ENCODE measurements around the gene LEUTX.

LEUTX gene

GRCh38 chr19:39825093-39825463, 46.4 kb downstream of the LEUTX start:
- no peak for TF ChIP-seq FOXM1 (IDR thresholded peaks at IDR 0.05; ENCODE audit: borderline replicate concordance, low read depth)
- no peak for TF ChIP-seq EGR1 (IDR thresholded peaks at IDR 0.05)
- no peak for TF ChIP-seq TCF12 (IDR thresholded peaks at IDR 0.05; ENCODE audit: low read depth)
- TF ChIP-seq REST (IDR thresholded peaks at IDR 0.05; ENCODE audit: low read depth) = no peak
- TF ChIP-seq USF1 (IDR thresholded peaks at IDR 0.05) = no peak
- TF ChIP-seq TAF1 (IDR thresholded peaks at IDR 0.05; ENCODE audit: low read depth) = no peak
- no peak for TF ChIP-seq RAD21 (IDR thresholded peaks at IDR 0.05; ENCODE audit: low read depth)
- TF ChIP-seq CEBPB (IDR thresholded peaks at IDR 0.05) = no peak
- TF ChIP-seq NFIC (IDR thresholded peaks at IDR 0.05) = no peak
- TF ChIP-seq MAX (IDR thresholded peaks at IDR 0.05) = no peak

- no peak for TF ChIP-seq FOXM1 (IDR thresholded peaks at IDR 0.05; ENCODE audit: borderline replicate concordance, low read depth)
- no peak for TF ChIP-seq TAF1 (IDR thresholded peaks at IDR 0.05; ENCODE audit: low read depth)
- TF ChIP-seq YY1 (IDR thresholded peaks at IDR 0.05; ENCODE audit: low read depth) = no peak
- no peak for TF ChIP-seq TEAD4 (IDR thresholded peaks at IDR 0.05)
- no peak for TF ChIP-seq TCF12 (IDR thresholded peaks at IDR 0.05; ENCODE audit: low read depth)
Measured at GRCh38 chr19:39825531-39826076, 47.0 kb downstream of the LEUTX start.

GRCh38 chr19:39826311-39826945, 47.8 kb downstream of the LEUTX start:
- TF ChIP-seq CREB1 (IDR thresholded peaks at IDR 0.05; ENCODE audit: low read depth) (no peak), TCF12 (IDR thresholded peaks at IDR 0.05; ENCODE audit: low read depth) (no peak), TAF1 (IDR thresholded peaks at IDR 0.05; ENCODE audit: low read depth) (no peak), FOXM1 (IDR thresholded peaks at IDR 0.05; ENCODE audit: borderline replicate concordance, low read depth) (no peak), ZBTB7A (IDR thresholded peaks at IDR 0.05; ENCODE audit: low read depth) (no peak), TEAD4 (IDR thresholded peaks at IDR 0.05) (no peak), YY1 (IDR thresholded peaks at IDR 0.05; ENCODE audit: low read depth) (no peak), EP300 (IDR thresholded peaks at IDR 0.05; ENCODE audit: borderline replicate concordance) (no peak), USF1 (IDR thresholded peaks at IDR 0.05) (no peak), REST (IDR thresholded peaks at IDR 0.05; ENCODE audit: low read depth) (no peak), RAD21 (IDR thresholded peaks at IDR 0.05; ENCODE audit: low read depth) (no peak), CEBPB (IDR thresholded peaks at IDR 0.05) (no peak), NFIC (IDR thresholded peaks at IDR 0.05) (no peak)

GRCh38 chr19:39827216-39827615, 48.6 kb downstream of the LEUTX start:
- TF ChIP-seq CREB1 (IDR thresholded peaks at IDR 0.05; ENCODE audit: low read depth) (no peak), NFIC (IDR thresholded peaks at IDR 0.05) (no peak), EP300 (IDR thresholded peaks at IDR 0.05; ENCODE audit: borderline replicate concordance) (no peak), ZBTB7A (IDR thresholded peaks at IDR 0.05; ENCODE audit: low read depth) (no peak), EGR1 (IDR thresholded peaks at IDR 0.05) (no peak), YY1 (IDR thresholded peaks at IDR 0.05; ENCODE audit: low read depth) (no peak), CEBPB (IDR thresholded peaks at IDR 0.05) (no peak), REST (IDR thresholded peaks at IDR 0.05; ENCODE audit: low read depth) (no peak), RAD21 (IDR thresholded peaks at IDR 0.05; ENCODE audit: low read depth) (no peak), MAX (IDR thresholded peaks at IDR 0.05) (no peak), USF1 (IDR thresholded peaks at IDR 0.05) (no peak), FOXM1 (IDR thresholded peaks at IDR 0.05; ENCODE audit: borderline replicate concordance, low read depth) (no peak), TAF1 (IDR thresholded peaks at IDR 0.05; ENCODE audit: low read depth) (no peak), TCF12 (IDR thresholded peaks at IDR 0.05; ENCODE audit: low read depth) (no peak)
